Left renal pelvis (tissue), 4 donors: ENCODE data around the gene CTSD. TPM values are rescaled to one million over a fixed set of nuclear protein-coding genes. Genes with fewer than 3 reads are reported as not detected.

Experiments used
- DNase-seq, 4 donors: peaks; one replicate each; pipeline ENCODE4 v3.0.0-alpha.2; 2013; ENCODE audit warnings: low read depth in 4 of 4, low spot score in 3 of 4
- polyA plus RNA-seq, 4 donors: library from polyadenylated mRNA; unstranded; fragments of 120-200 nt; gene quantifications; one replicate each; pipeline ENCODE4 v1.2.1, GENCODE V29; 2013; ENCODE audit not compliant: insufficient read length in 4 of 4

The CTSD gene
- polyA plus RNA-seq, 4 donors: 171 to 263 (median 222) TPM

GRCh38 chr11:1746511-1746931, 17.2 kb downstream of the CTSD start:
- no peak for DNase-seq

GRCh38 chr11:1745701-1746320, 17.9 kb downstream of the CTSD start:
- DNase-seq: no peak

- DNase-seq: no peak
Measured at GRCh38 chr11:1744891-1745700, 18.6 kb downstream of the CTSD start.

- no peak for DNase-seq
Measured at GRCh38 chr11:1744137-1744886, 19.4 kb downstream of the CTSD start.

GRCh38 chr11:1743585-1744136, 20.1 kb downstream of the CTSD start:
- DNase-seq: no peak

- no peak for DNase-seq
Measured at GRCh38 chr11:1742869-1743584, 20.7 kb downstream of the CTSD start.

GRCh38 chr11:1742371-1742770, 21.4 kb downstream of the CTSD start:
- DNase-seq: no peak

GRCh38 chr11:1741741-1742140, 22.0 kb downstream of the CTSD start:
- no peak for DNase-seq

GRCh38 chr11:1740786-1741530, 22.8 kb downstream of the CTSD start:
- DNase-seq: no peak

- no peak for DNase-seq
Measured at GRCh38 chr11:1739576-1739975, 24.2 kb downstream of the CTSD start.

- no peak for DNase-seq
Measured at GRCh38 chr11:1738380-1738779, 25.3 kb downstream of the CTSD start.

GRCh38 chr11:1737080-1737757, 26.5 kb downstream of the CTSD start:
- DNase-seq: no peak

GRCh38 chr11:1736447-1736992, 27.2 kb downstream of the CTSD start:
- DNase-seq: no peak

- no peak for DNase-seq
Measured at GRCh38 chr11:1735271-1735670, 28.5 kb downstream of the CTSD start.

- no peak for DNase-seq
Measured at GRCh38 chr11:1734641-1735081, 29.1 kb downstream of the CTSD start.

GRCh38 chr11:1733716-1734640, 29.7 kb downstream of the CTSD start:
- no peak for DNase-seq

- no peak for DNase-seq
Measured at GRCh38 chr11:1733009-1733715, 30.6 kb downstream of the CTSD start.
